HG03095 (cell line): Measurements from ENCODE around the gene MADD.
"Not testable (repeated sequence)": the region's sequence is repeated elsewhere in the genome, so short reads cannot be mapped to it uniquely, and the experiment has no call there.

Source experiments
- ATAC-seq: cut with Tn5 transposase; IDR thresholded peaks from one replicate; pipeline ENCODE4 v1.9.1; 2021; ENCODE audit warnings: moderate library complexity; ENCODE audit not compliant: unreplicated experiment

The MADD gene

DNA sequence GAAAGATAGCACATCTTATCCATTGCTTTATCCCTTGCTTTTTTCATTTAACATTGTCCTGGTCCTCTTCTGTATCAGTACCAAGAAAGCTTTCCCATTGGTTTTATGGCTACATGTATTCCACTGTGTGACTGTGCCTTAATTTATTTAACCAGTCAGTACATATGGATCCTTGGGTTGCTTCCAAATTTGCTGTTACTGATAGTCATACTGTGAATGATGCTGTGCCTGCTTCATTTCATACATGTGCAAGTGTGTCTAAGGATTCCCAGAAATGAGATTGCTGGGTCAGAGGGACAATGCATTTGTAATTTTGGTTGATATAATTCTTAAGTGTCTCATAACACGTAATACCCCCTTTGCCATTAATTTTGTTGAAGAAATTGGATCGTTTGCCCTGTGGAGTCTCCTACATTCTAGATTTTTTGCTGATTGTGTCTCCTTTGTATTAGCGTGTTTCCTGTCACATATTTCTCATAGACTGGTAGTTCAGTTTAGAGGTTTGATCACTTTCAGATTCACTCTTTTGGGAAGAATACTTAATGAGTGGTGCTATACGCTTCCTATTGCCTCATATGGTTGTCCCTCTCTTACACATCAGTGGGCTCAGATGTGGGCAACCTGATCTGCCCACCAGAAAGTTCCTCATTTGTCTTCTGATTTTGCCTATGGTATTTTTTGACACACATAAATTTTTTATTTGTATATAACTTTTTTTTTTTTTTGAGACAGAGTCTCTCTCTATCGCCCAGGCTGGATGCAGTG is 47.3 kb downstream of the MADD start:
- no peak for ATAC-seq

GRCh38 chr11:47318166-47318565 is 48.2 kb downstream of the MADD start:
- no peak for ATAC-seq

GRCh38 chr11:47324520-47324919 is 54.6 kb downstream of the MADD start:
- no peak for ATAC-seq

GRCh38 chr11:47325271-47326041 is 55.5 kb downstream of the MADD start:
- no peak for ATAC-seq

- ATAC-seq, result no peak
These were observed 56.3 kb downstream of the MADD start for GRCh38 chr11:47326198-47326597.

- ATAC-seq, result no peak
These were observed 57.1 kb downstream of the MADD start for GRCh38 chr11:47327025-47327424.

DNA sequence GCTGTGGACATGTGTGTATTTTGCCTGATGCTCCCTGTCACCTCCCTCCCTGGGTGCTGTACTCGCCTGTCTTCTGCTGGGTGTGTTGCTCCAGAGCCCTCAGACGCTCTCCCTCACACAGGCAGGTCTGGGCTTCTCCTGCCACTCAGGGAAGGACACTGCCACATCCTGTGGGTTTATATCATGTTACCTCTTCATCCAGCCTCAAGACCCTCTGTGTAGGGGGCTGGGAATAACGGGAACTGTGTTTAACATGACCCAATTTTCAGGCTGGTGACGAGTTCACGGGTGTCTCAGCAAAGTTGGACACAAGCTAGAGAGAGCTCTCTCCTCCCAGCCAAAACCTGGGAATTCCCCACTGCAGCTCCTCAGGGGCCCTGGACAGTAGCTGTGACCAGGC is 58.0 kb downstream of the MADD start:
- ATAC-seq, result no peak

GRCh38 chr11:47328449-47329390 is 58.8 kb downstream of the MADD start:
- ATAC-seq, result no peak

GRCh38 chr11:47329431-47329986 is 59.6 kb downstream of the MADD start:
- ATAC-seq, result no peak

GRCh38 chr11:47329987-47330931 is 60.3 kb downstream of the MADD start:
- no peak for ATAC-seq

DNA sequence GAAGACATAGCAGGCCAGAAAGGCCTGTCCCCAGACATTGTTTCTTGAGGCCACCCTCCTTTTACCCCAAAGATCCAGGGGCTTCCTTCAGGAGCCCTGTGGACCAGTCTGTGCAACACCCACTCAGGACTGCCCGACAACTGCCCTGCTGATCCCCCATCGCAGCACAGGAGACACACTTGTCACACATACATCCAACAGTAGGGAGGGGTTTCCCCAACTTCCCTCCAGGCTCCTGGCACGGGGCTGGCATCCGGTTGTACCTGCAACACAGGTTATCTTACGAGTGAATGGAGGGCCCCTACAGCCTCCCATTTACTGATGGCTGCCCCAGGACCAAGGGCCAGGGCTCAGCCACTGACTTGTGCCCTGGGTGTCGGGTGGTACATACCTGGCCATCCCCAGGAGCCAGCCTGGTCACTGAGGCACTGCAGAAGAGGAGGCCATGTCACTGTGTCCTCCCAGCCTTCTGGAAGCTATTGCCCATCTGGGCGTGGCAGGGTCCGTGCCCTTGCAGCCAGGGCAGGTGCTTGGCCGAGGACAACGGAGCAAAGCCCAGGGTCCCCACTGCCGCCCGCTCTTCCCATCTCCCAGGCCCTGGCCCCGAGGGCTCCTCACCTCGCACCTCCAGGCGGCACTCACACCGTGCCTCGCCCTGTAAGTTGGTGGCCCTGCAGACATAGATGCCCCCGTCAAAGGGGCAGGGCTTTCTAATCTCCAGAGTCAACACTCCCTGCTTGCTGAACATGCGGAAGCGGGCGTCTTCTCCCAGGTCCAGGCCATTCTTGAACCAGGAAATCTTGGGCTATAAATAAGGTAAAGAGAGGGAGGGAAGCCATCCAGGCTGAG is 61.7 kb downstream of the MADD start:
- no peak for ATAC-seq

DNA sequence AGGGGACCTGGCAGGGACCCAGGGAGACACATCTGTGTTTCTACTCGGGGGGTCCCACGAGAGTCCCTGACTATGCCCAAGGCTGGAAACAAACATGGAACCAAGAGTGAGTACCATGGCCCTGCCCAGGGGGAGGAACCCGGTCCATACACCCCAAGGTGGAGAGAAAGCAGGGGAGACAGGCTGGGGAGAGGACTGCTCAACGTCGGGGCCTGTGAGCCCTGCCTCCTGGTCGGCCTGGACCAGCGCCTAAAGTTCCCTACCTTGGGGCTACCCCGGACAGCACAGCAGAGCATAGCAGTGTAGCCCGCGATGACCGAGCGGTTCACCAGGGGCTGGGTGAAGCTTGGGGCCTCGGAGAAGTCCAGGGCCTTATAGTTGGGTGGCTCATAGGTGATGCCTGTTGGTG is 62.4 kb downstream of the MADD start:
- no peak for ATAC-seq

GRCh38 chr11:47332791-47333525 is 63.0 kb downstream of the MADD start:
- ATAC-seq, result no peak

DNA sequence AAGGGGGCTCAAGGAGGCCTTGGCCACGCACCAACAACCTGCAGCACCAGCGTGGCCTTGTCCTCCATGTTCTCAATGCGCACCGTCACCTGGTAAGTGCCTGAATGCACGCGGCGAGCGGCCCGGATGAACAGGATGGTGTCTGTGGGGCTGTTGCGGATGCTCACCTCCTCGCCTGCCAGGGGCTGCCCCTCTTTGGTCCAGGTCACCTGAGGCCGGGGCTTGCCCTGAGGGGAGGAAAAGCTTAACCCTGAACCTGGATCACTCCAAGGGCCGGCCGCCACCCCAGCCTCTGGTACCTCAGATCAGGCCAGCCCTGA is 63.6 kb downstream of the MADD start:
- ATAC-seq, result no peak

DNA sequence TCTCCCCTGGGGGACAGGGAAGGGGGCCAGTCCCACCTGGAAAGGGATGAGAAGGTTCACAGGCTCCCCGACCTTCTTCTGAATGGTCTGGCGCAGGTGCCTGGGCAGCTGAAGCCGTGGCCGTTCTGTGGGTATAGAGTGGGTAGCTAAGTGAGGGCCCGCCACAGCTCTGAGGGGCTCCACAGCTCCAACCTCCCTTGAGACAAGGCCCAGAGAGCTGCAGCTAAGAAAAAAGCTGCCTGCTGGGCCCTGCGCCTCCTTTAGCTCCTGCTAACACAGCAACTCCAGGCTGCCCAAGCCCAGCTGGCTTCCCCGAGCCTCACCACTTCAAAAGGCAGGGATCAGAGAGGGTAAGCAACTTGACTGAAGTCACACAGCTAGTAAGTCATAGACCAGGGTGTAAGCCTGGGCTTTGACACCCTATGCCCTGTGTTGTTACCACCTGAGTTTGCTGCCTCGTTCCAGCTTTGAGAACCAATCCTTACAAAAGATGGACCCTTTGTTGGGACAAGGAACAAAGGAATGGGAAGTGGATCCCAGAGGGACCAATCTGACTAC is 64.0 kb downstream of the MADD start:
- no peak for ATAC-seq

- not testable (repeated sequence) for ATAC-seq
These were observed 64.9 kb downstream of the MADD start for GRCh38 chr11:47334699-47335411.

DNA sequence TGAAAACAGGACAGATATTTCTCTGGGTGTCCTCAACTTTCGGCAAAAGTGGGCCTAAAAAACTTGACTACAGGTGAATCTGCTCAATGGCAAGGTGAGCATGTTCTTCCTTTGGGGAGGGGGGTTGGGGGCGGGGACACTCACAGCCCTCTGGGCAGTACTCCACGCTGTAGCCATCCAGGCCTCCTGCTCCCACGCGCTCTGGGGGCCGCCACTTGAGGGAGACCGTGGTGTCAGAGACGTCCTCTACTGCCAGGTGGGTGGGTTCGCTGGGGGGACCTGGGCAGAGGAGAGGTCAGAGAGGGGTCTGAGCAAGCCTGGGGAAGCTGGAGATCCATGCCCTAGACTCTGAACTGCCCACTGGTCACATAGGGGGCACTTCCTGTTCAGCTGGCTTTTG is 65.8 kb downstream of the MADD start:
- no peak for ATAC-seq
